Measurements from ENCODE around the gene PKD1L1.

DNA sequence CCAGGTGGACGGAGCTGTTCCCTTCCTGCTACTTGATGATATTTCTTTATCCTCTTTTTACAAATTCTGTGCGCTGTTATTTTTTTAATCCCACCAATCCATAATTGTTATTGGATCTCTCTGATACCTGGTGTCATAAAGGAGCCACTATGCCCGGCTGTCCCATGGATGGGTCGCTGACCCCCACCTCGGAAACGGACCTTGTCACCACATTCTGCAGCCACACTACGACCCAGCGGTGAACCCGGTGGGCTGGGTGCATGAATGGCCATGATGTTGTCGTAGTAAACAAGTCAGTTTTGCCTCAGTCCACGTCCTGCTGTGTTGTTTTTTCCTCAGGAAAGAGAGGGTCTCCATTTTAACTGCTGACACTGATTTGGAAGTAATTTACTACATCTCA is 112.2 kb downstream of the PKD1L1 start:
- TF ChIP-seq, protein P1, sequence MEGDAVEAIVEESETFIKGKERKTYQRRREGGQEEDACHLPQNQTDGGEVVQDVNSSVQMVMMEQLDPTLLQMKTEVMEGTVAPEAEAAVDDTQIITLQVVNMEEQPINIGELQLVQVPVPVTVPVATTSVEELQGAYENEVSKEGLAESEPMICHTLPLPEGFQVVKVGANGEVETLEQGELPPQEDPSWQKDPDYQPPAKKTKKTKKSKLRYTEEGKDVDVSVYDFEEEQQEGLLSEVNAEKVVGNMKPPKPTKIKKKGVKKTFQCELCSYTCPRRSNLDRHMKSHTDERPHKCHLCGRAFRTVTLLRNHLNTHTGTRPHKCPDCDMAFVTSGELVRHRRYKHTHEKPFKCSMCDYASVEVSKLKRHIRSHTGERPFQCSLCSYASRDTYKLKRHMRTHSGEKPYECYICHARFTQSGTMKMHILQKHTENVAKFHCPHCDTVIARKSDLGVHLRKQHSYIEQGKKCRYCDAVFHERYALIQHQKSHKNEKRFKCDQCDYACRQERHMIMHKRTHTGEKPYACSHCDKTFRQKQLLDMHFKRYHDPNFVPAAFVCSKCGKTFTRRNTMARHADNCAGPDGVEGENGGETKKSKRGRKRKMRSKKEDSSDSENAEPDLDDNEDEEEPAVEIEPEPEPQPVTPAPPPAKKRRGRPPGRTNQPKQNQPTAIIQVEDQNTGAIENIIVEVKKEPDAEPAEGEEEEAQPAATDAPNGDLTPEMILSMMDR (IDR thresholded peaks at IDR 0.05): no peak
- no peak for TF ChIP-seq POLR2A (IDR thresholded peaks at IDR 0.05)
